Left lung (tissue), 10 donors: ENCODE data around the gene FAM20A. TPM values are rescaled to one million over a fixed set of nuclear protein-coding genes. Genes with fewer than 3 reads are reported as not detected.

Source experiments
- ATAC-seq: fragments of 200-7000 bp; cut with Tn5 transposase; one replicate; pipeline ENCODE4 v1.9.1; 2020; ENCODE audit warnings: moderate library complexity
- DNase-seq, 4 donors: peaks; one replicate each; pipeline ENCODE4 v3.0.0-alpha.2; 2013 to 2020
- H3K27ac ChIP-seq, 2 donors: fragments of 200-600 bp; sonication (generic) in 1 of 2; one replicate each; pipeline versions ENCODE4 v1.5.0 to v1.8.0; 2020 to 2021
- H3K27me3 ChIP-seq, 2 donors: fragments of 200-600 bp; sonication (generic) in 1 of 2; one replicate each; pipeline versions ENCODE4 v1.5.0 to v1.8.0; 2020 to 2021
- H3K36me3 ChIP-seq, 2 donors: fragments of 200-600 bp; sonication (generic) in 1 of 2; one replicate each; pipeline versions ENCODE4 v1.5.0 to v1.8.0; 2020 to 2021
- H3K4me1 ChIP-seq, 2 donors: fragments of 200-600 bp; one replicate each; pipeline ENCODE4 v1.8.0; 2021
- H3K4me3 ChIP-seq, 2 donors: fragments of 200-600 bp; sonication (generic) in 1 of 2; one replicate each; pipeline versions ENCODE4 v1.5.0 to v1.8.0; 2020 to 2021; ENCODE audit warnings: mild to moderate bottlenecking in 1 of 2
- H3K9me3 ChIP-seq, 2 donors: fragments of 200-600 bp; sonication (generic) in 1 of 2; one replicate each; pipeline versions ENCODE4 v1.5.0 to v1.8.0; 2020 to 2021
- intact Hi-C, 2 donors: fragments of 100-400 bp; cut with DNase I; formaldehyde crosslinking; loops; one replicate each; pipeline versions ENCODE4 v1.11.2 to v1.14.2; 2022
- polyA plus RNA-seq, 6 donors: library from polyadenylated mRNA; unstranded; fragments of 120-200 nt; gene quantifications; one replicate each; pipeline ENCODE4 v1.2.1, GENCODE V29; 2013; ENCODE audit not compliant: insufficient read length in 6 of 6
- total RNA-seq, 2 donors: library from RNA; stranded (reverse); fragmentation: NEBNext Ultra II Directional; extraction: Animal tissue kit (Norgen Biotek cat#: 25700); gene quantifications; one replicate each; pipeline ENCODE4 v1.2.1, GENCODE V29; 2021
- TF ChIP-seq, protein P1 (sequence below), 2 donors: fragments of 200-600 bp; sonication (generic) in 1 of 2; IDR thresholded peaks; one replicate each; pipeline versions ENCODE4 v1.5.0 to v1.8.0; 2021; ENCODE audit warnings: antibody characterized with exemption in 2 of 2
- donor health status: DM: no; HTN: yes; CAD: no.
- donor health status: DM: no; HTN: no; CAD: no.

Gene FAM20A
- total and polyA plus RNA-seq, 8 donors = 3.8 to 85.9 (median 6.0) TPM

DNA sequence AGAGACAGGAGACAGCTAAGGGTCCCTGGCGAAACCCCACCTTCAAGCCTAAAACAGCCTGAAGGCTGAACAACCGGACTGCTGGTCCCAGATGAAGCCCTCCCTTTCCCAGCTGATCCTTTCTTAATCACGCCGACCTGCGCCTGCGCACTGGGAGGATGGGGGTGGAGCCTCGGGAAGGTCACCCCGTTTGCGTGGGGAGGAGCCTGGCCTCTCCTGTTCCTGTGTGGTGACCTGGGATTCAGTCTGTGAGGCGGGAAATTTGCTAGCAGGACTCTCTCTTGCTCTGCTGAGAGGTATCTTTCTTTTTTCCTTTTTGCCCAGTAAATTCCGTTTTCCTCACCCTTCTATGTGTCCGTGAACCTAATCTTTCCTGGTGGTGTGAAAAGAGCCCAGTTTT lies 9.6 kb downstream of the FAM20A start:
- Histone ChIP-seq H3K9me3 (peaks cover 0 to 4% of the 10 kb centered on the region in 2 donors), H3K4me1 (peaks cover 15 to 47% of the 10 kb centered on the region in 2 donors), H3K27me3 (no peaks in the 10 kb centered on the region), H3K4me3 (no peak overlapping the region), H3K27ac (no peak overlapping the region), H3K36me3 (peaks cover 0 to 36% of the 10 kb centered on the region in 2 donors)
- intact Hi-C loops = no loop called here
- ATAC-seq (no peak), DNase-seq (no peak)
- TF ChIP-seq, protein P1, sequence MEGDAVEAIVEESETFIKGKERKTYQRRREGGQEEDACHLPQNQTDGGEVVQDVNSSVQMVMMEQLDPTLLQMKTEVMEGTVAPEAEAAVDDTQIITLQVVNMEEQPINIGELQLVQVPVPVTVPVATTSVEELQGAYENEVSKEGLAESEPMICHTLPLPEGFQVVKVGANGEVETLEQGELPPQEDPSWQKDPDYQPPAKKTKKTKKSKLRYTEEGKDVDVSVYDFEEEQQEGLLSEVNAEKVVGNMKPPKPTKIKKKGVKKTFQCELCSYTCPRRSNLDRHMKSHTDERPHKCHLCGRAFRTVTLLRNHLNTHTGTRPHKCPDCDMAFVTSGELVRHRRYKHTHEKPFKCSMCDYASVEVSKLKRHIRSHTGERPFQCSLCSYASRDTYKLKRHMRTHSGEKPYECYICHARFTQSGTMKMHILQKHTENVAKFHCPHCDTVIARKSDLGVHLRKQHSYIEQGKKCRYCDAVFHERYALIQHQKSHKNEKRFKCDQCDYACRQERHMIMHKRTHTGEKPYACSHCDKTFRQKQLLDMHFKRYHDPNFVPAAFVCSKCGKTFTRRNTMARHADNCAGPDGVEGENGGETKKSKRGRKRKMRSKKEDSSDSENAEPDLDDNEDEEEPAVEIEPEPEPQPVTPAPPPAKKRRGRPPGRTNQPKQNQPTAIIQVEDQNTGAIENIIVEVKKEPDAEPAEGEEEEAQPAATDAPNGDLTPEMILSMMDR (IDR thresholded peaks at IDR 0.05) = no peak

DNA sequence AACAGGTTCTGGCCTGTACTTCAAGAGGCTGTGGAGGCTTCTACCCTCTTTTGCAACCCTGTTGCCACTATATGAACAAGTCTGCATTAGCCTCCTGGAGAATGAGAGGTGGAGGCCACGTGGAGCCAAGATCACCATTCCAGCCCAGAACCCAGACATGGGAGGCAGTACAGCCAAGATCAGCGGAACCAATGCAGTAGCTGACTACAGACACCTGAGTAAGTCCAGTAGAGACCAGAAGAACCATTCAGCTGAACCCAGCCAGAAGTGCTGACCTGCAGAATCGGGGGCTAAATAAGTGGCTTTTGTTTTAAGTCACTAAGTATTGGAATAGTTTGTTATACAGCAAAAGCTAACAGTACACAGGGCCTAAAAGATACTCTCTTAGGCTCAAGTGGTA lies 12.1 kb downstream of the FAM20A start:
- no peak for DNase-seq
- Histone ChIP-seq H3K9me3 (peaks cover 0 to 4% of the 10 kb centered on the region in 2 donors), H3K4me1 (peaks cover 12 to 29% of the 10 kb centered on the region in 2 donors), H3K4me3 (no peak overlapping the region), H3K36me3 (peaks cover 0 to 46% of the 10 kb centered on the region in 2 donors), H3K27me3 (no peaks in the 10 kb centered on the region), H3K27ac (no peak overlapping the region)
- intact Hi-C loops = no loop called here
- TF ChIP-seq, protein P1 (IDR thresholded peaks at IDR 0.05) = no peak
- no peak for ATAC-seq

DNA sequence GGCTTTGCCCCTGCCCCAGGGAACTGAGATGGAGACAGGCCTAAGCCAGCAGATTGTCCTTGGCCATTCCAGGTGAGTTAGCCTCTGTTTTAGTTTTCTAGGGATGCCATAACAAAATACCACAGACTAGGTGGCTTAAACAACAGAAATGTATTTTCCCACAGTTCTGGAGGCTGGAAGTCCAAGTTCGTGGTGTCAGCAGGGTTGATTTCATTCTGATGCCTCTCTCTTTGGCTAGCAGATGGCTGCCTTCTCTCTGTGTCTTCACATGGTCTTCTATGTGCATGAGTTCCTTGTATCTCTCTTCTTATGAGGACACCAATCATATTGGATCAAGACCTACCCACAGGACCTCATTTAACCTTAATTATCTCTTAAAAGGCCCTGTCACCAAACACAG lies 12.8 kb downstream of the FAM20A start:
- H3K4me1 ChIP-seq = peaks cover 8 to 26% of the 10 kb centered on the region in 2 donors
- DNase-seq = no peak
- ATAC-seq = no peak
- TF ChIP-seq, protein P1 (IDR thresholded peaks at IDR 0.05) = no peak
- H3K4me3 ChIP-seq = no peak overlapping the region
- intact Hi-C loops = no loop called here
- no peak overlapping the region for H3K27ac ChIP-seq
- no peaks in the 10 kb centered on the region for H3K27me3 ChIP-seq
- H3K9me3 ChIP-seq = peaks cover 0 to 4% of the 10 kb centered on the region in 2 donors
- H3K36me3 ChIP-seq = peaks cover 0 to 41% of the 10 kb centered on the region in 2 donors

DNA sequence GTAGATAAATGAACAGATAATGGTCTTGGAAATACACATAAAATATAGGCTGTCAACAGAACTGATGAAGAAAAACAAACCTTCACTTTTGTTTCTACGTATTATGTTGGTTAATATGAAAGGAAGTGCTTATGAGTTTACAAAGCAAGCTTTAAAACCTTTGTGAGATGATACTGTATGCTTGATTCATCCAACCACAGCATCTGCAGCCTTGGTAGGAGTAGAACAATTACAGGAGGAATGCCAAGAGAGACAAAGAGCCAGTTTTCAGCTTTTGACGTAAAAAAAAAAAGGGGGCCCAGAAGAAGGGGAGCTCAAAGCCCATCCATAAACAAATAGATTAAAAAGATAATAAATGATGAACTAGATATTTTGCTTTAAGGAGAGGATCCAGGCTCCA lies 13.3 kb downstream of the FAM20A start:
- Histone ChIP-seq H3K27me3 (no peaks in the 10 kb centered on the region), H3K36me3 (peaks cover 0 to 36% of the 10 kb centered on the region in 2 donors), H3K4me1 (peaks cover 4 to 26% of the 10 kb centered on the region in 2 donors), H3K4me3 (no peak overlapping the region), H3K27ac (no peak overlapping the region), H3K9me3 (peaks cover 0 to 4% of the 10 kb centered on the region in 2 donors)
- TF ChIP-seq, protein P1 (IDR thresholded peaks at IDR 0.05) = no peak
- intact Hi-C loops = no loop called here
- DNase-seq (no peak), ATAC-seq (no peak)

DNA sequence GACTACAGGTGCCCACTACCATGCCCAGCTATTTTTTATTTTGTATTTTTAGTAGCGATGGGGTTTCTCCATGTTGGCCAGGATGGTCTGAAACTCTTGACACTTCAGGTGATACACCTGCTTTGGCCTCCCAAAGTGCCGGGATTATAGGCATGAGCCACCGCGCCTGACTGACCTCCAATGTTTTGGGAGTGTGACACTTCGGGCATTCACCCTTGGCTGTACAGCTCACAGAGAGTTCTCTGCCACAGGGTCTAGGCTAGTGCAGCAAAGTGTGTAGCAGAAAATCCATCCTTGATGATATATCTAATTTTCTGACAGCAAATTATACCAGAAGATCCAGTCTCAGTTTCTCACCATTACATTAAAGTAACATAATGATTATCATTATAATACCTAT lies 14.1 kb downstream of the FAM20A start:
- DNase-seq (no peak), ATAC-seq (no peak)
- Histone ChIP-seq H3K9me3 (peaks cover 0 to 4% of the 10 kb centered on the region in 2 donors), H3K27ac (no peak overlapping the region), H3K27me3 (no peaks in the 10 kb centered on the region), H3K36me3 (peaks cover 0 to 35% of the 10 kb centered on the region in 2 donors), H3K4me3 (no peak overlapping the region), H3K4me1 (peaks cover 7 to 33% of the 10 kb centered on the region in 2 donors)
- TF ChIP-seq, protein P1 (IDR thresholded peaks at IDR 0.05) = no peak
- intact Hi-C loops = no loop called here
